ENCODE data around the gene FIGNL2. TPM values are rescaled to one million over a fixed set of nuclear protein-coding genes. Genes with fewer than 3 reads are reported as not detected.

The FIGNL2 gene
- total RNA-seq, 2 experiments from 2014 or later = 1.2 to 1.3 TPM

GRCh38 chr12:51822261-51822616 lies 26.3 kb downstream of the FIGNL2 start:
- Mint-ChIP-seq H3K36me3 (ENCODE audit: low read depth) (no peaks in the 10 kb centered on the region), H3K27ac (peak overlapping the region; percentile 66), H3K4me3 (peak overlapping the region; percentile 85), H3K27me3 (no peaks in the 10 kb centered on the region), H3K4me1 (ENCODE audit: low read depth) (peaks cover 25% of the 10 kb centered on the region), H3K9me3 (no peaks in the 10 kb centered on the region)
- TF ChIP-seq CTCF (IDR thresholded peaks at IDR 0.05) = no peak
- intact Hi-C loops (cut with DNase I, micrococcal nuclease) = loop anchor here in 1 of 2 experiments (2.0 to 10.0 kb wide), 2 partner anchors 253 to 401 kb away; partner anchors contain the start of gene SMIM41
- no peak overlapping the region for H3K4me3 ChIP-seq (ENCODE audit: low read length)
- no peak for ATAC-seq (ENCODE audit: poor library complexity)
- no peak overlapping the region for H3K27ac ChIP-seq (ENCODE audit: low read depth in 1 of 2, low read length in 2 of 2)
- H3K4me1 ChIP-seq (ENCODE audit: insufficient read depth, low read length) = peaks cover 30% of the 10 kb centered on the region
- peak in 1 of 14 experiments; percentile 46 for DNase-seq
- no peaks in the 10 kb centered on the region for H3K36me3 ChIP-seq (ENCODE audit: insufficient read depth, low read length)
- ChIA-PET POLR2A (no interaction called here), CTCF (interaction anchor here (3.3 kb wide), 1 partner anchor 8 kb away, joined by 19 read pairs; a partner anchor contains a TSS)
- no peaks in the 10 kb centered on the region for H3K27me3 ChIP-seq (ENCODE audit: control insufficient read depth in 1 of 2, insufficient read depth in 2 of 2, low read length in 2 of 2)
- no peaks in the 10 kb centered on the region for H3K9me3 ChIP-seq (ENCODE audit: control insufficient read depth in 1 of 2, insufficient read depth in 1 of 2, low read length in 2 of 2)

- intact Hi-C loops (cut with DNase I, micrococcal nuclease) = loop anchor here (2.0 to 10.0 kb wide), 2 partner anchors 253 to 401 kb away; partner anchors contain the start of gene SMIM41 (in 1 of the 2)
- H3K9me3 Mint-ChIP-seq = no peaks in the 10 kb centered on the region
Observed at GRCh38 chr12:51821440-51822260, 26.9 kb downstream of the FIGNL2 start.

More at GRCh38 chr12:51821440-51822260, 26.9 kb downstream of the FIGNL2 start:
- ChIA-PET POLR2A (interaction anchor here (0.9 to 2.4 kb wide), 20 partner anchors 10 to 1057 kb away, joined by 3 to 15 read pairs (median 4); partner anchors contain the start of genes ACVR1B, ATF1, DAZAP2 and POU6F1), CTCF (interaction anchor here (0.7 to 1.1 kb wide), 3 partner anchors 78 to 202 kb away, joined by 3 to 4 read pairs (median 4); partner anchors contain the start of gene ACVR1B)
- Histone ChIP-seq H3K27me3 (ENCODE audit: control insufficient read depth in 1 of 2, insufficient read depth in 2 of 2, low read length in 2 of 2) (no peaks in the 10 kb centered on the region), H3K27ac (ENCODE audit: low read depth in 1 of 2, low read length in 2 of 2) (peak overlapping the region; percentile 44 to 67), H3K4me3 (ENCODE audit: low read length) (peak overlapping the region; percentile 71), H3K36me3 (ENCODE audit: insufficient read depth, low read length) (no peaks in the 10 kb centered on the region), H3K9me3 (ENCODE audit: control insufficient read depth in 1 of 2, insufficient read depth in 1 of 2, low read length in 2 of 2) (no peaks in the 10 kb centered on the region), H3K4me1 (ENCODE audit: insufficient read depth, low read length) (peaks cover 25% of the 10 kb centered on the region)
- Mint-ChIP-seq H3K4me1 (ENCODE audit: low read depth) (peaks cover 25% of the 10 kb centered on the region), H3K27me3 (no peaks in the 10 kb centered on the region), H3K4me3 (peak overlapping the region; percentile 85), H3K27ac (peak overlapping the region; percentile 66), H3K36me3 (ENCODE audit: low read depth) (no peaks in the 10 kb centered on the region)
- DNase-seq (peak in 11 of 14 experiments; percentile 17 to 72 (median 29)), ATAC-seq (ENCODE audit: poor library complexity) (peak; percentile 21)
- no peak for TF ChIP-seq CTCF (IDR thresholded peaks at IDR 0.05)

Data from CD4-positive, alpha-beta T cell (primary cell).